H54 (cell line): ENCODE data around the gene SYT3.

Experiments
- DNase-seq: peaks from one replicate; pipeline ENCODE4 v3.0.0; 2011; ENCODE audit warnings: low spot score, mixed read lengths; ENCODE audit not compliant: insufficient read length
- FAIRE-seq: peaks from 3 replicates; lab custom pipeline; 2011; peaks lifted over from hg19 to GRCh38; lab: Jason Lieb, UNC
- POLR2A ChIP-seq: IDR thresholded peaks from 2 replicates; pipeline ENCODE4 v1.6.1; 2011; ENCODE audit warnings: low read depth, mild to moderate bottlenecking, low read length

The SYT3 gene

DNA sequence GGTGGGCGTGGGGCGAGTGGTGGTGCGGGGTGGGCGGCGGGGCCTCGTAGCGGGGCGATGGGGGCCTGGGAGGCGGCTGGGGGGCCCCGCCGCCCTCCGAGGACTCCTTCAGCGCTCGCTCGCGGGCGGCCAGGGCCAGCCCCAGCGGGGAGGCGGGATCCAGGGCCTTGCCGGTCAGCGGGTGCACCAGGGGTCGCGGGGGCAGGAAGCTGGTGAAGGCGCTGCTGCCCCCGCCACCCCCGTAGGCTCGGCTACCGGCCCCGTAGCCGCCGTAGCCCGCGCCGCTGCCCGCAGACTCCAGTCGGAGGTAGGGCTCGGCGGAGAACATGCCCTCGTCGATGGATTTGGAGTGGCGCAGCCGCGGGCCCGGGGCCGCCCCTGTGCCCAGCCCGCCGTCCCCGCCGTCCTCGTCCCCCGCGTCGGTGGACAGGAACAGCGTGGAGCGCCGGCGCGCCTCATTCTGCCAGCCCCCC, 28.1 kb upstream of the SYT3 start:
- FAIRE-seq, result no peak

DNA sequence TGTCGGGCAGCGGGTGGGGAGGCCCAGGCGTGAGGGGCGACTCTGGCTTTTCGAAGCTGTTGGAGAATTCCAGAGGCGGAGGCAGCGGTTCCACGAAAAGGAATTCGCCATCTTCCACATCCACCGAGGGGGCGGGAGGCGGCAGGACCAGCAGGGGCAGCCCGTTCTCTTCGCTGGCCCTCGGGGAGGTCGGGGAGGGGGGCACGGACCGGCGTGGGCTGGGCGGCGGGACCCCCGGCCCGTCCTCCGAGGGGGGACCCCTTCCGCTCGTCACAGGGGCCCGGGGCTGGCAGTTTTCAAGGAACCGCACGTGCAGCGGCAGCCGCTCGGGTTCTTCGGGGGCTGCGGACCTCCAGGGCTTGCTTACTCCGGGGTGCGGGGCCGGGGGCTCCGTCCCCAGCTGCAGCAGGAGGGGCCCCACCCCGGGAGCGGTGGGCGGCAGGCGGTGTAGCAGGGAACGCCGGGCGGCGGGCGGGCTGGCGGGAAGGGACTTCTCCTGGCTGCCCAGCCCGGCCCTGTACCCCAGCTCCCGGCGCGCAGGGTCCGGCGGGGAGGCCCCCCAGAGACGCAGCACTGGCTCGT, 27.6 kb upstream of the SYT3 start:
- DNase-seq (no peak), FAIRE-seq (no peak)
- no peak for TF ChIP-seq POLR2A

More for the DNA sequence above, 28.1 kb upstream of the SYT3 start:
- DNase-seq, result no peak
- no peak for TF ChIP-seq POLR2A

DNA sequence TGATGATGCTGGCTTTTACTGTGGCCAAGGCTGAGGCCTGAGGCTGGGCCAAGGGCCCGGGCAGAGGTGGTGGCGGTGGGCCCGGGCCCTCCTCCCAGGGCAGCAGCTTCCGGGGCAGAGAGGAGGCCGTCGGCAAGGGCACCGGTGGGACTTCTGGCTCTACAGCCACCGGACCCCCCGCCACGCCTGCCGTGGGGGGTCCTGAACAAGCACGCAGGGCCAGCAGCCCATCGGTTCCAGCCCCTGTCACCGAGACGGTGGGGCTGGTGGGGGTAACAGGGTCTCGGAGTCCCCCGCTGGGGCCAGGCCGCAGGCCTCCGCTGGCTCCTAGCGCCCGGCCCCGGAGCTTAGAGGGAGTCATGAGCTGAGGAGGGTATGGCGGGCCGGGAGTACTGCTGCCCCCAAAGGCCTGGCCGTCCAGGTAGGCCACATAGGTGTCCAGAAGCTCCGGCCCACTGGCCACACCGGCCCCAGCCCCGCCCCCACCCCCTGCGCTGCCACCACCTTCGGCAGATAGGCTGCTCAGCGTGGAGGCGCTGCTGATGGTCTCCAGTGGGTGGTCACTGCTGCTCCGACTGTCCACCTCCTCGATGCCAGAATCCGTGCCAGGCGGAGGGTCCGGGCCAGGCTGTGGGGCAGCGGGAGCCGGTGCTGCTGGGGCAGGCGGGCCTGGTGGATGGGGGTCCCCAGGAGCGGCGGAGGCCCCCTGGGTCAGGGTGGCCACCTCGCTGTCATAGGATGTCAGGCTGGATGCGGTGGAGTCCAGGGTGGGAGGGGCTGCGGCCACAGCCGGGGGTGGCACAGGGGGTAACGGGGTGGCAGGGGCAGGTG, 26.9 kb upstream of the SYT3 start:
- DNase-seq, result no peak
- TF ChIP-seq POLR2A, result no peak
- FAIRE-seq, result no peak

DNA sequence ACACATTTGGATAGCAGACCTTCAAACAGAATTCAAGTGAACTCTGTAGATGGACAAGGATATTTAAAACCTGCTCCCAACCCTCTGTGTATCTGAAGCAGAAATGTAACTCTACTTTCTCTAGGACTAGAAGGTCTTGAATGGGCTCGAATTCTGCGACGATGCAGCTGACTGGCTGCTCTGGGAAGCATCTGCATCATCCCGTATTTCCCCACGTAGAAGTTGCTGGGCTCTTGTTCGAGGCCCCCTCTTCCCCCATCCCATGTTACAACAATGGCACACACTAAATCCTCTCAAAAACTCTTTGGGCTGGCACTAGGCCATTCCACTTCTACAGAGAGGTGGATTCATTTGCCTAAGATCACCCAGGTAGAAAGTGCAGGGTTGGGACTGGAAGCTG, 24.5 kb upstream of the SYT3 start:
- no peak for DNase-seq
- FAIRE-seq, result no peak
- TF ChIP-seq POLR2A, result no peak

DNA sequence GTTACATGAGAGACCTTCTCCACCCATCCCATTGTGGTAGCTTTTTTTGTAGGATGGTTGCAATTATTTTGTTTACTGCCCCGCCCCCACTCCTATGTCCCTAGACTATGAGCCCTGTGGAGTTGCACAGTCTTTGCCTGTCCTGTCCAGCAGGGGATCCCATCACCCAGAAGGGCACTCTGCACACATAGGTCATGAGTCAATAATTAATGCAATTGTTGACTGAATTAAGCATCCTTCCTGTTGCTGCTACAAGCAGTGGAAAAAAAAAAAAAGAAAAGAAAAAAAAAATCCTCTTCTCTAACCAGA, 23.8 kb upstream of the SYT3 start:
- no peak for TF ChIP-seq POLR2A
- peak; percentile 55 for FAIRE-seq
- peak; percentile 77 for DNase-seq

DNA sequence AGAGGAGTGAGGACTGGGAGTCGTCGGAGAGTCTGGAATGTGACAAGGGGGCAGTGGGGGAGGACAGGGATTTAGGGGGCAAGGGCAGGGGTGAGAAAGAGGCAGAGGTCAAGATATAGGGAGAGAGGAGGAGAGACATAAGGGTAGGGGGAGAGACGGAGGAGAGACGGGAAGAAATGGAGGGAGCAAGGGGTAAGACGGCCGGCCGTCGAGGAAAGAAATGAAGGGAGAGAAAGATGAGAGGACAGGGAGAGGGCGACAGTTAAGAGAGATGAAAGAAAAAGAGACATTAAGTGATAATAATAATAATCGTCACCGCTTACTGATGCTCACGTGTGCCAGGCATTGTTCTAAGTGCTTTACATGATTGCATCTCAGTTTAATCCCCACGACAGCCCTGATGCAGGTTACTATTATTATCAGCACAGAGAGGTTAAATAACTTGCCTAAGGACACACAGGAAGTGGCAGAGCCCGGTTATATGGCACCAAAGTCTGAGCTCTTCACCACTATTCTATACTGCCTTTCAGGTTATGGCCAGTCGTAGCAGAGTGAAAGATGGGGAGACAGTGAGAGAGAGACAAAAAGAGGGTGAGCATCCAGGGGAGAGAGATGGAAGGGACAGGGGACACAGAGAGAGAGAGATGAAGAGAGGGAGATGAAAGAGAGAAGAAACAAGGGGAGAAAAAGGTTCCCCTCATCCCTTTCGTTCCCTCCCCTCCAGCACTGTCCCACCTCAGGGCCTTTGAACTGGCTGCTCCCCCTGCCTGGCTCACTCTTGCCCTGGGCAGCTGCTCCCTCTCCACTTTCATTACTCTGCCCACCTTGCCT, 23.2 kb upstream of the SYT3 start:
- TF ChIP-seq POLR2A, result no peak
- DNase-seq, result no peak
- FAIRE-seq, result no peak

DNA sequence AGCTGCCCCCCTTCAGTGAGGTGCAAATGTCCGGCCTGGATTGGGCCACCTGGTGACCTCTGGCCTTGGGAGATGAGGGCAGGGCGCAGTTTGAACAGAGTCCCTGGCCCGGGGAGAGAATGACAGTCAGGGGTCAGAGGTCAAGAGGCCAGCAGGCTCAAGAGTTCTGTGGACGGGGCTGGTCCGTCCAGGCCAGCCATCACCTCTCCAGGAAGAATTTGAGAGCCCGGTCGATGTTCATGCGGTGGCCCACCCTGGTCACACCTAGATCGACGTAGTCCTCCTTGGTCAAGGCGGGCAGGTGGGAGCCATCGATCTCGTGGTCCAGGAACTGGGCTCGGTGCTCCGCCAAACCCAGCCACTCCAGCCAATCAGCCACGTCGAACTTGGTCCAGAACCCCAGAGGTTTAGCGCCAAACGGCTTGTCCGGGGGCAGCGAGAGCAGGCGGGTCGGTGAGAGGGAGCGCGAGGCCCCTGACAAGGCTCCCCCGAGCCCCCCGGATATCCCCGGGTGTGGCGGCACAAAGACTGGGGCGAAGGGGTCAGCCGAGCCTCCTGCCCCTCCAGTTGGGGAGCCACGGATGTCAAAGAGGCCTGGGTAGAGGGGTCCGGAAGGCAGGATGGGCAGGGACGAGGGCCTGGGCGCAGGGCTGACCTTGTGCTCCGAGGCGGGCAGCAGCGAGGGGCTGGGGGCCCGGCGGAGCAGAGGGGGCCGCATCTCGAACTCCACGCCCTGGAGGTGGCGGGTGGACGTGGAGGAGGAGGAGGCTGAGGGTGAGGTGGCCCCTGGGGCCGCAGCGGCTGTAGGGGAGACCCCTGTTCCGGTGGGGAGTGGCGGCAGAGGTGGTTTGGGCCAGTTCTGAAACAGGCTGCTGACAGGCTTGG, 22.3 kb upstream of the SYT3 start:
- no peak for TF ChIP-seq POLR2A
- FAIRE-seq (no peak), DNase-seq (no peak)

DNA sequence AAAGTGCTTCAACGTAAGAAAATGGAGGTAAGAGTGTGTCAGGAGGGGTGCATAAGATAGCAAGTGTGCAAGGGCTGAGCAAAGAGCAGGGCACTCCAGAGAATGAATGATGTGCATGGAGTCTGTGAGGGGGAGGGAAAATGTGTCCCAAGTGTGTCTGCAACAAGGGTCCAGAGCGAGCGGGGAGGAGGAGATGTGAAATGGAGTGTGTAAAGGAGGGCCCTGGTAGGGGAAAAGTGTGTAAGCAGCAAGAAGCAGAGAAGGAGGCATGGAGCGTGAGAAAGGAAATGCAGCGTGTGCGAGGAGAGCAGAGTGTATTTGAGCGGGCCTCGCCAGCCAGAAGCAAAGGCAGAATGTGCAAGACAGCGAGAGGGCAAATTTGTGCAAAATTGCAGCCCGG, 21.3 kb upstream of the SYT3 start:
- no peak for TF ChIP-seq POLR2A
- FAIRE-seq, result no peak
- DNase-seq, result no peak

DNA sequence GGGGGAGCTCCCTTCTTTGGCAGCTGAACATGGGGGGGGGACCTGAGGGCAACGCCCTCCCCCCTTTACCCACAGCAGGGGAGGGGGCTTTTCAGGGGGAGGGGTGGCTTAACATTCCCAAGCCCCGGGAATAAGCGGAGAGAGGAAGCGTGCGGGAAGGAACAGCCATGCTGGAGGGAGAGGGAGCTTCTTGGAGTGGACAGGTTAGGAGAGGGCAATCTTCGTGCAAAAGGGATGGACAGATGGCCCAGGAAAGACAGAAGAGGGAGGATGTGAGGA, 20.3 kb upstream of the SYT3 start:
- TF ChIP-seq POLR2A, result no peak
- no peak for FAIRE-seq

DNA sequence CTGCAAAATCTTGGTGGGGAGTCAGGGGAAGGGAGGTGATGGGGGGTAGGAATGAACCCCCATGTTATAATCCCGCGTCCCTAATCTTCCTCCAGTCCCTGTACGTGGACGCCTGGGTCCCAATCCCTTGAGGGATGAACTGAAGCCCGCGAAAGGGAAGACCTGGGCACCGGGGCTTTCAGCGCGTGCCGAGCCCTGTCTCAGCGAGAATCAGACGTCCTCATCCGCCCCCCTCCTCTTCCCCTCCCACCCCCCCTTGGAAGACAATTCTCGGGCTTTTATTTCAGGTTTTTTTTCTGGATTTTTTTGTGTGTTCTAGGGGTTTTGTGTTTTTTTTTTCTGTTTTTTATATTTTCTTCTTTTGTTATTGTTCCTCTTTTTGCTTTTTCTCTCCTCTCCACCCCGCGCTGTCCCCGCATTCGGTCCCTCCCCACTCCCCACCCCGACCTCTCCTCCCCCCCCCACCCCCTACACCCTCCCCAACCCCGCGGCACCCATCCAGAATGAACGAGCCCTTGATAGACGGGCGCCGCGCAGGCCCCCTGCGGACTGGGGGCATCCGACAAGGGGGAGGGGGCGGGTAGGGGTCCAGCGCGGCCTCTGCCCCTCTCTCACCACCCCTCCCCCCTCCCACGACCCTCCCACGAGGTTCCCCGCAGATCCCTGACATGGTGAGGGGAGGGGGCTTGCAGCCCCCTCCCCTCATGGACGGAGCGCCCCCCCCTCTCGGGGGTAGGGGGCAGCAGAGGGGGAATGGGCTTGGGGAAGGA, 19.8 kb upstream of the SYT3 start:
- FAIRE-seq (no peak), DNase-seq (no peak)
- TF ChIP-seq POLR2A, result no peak

More for the DNA sequence above, 20.3 kb upstream of the SYT3 start:
- no peak for DNase-seq

DNA sequence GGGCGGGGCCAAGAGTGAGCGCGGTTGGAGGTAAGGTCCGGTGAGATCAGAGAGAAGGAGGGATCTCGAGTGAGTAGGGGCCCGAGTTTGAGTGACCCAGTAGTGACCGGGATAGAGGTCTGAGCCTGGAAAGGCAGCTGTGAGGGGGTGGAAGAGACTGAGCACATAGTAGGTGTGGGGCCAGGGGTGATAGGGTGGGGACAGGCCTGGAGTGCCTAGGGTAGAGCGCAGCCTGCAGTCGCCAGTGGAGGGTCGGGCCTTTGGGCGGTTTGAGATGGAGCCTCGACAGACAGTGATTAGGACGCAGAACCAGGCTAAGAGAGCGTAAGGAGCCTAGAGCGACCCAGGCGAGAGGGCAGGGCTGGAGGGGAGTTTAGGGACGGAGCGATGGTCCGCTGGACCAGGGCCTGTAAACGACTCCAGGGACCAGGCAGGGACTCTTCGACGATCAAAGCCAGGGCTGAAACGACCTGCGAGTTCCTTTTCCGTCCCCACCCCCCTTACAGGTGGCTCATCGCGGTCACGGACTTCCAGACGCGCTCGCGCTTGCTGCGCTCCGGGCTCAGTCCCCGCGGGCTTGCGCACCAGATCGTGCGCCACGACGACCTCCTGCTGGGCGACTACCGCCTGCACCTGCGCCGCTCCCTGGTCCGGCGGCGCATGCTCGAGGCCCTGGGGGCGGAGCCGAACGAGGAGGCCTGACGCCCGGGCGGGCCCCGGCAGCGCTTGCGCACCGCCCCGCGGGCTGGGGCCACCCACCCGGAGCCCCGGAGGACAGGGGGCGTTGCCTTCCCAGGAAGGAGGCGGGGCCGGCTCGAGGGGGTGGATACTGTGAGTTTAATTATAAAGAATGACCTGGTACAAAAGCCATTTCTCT, 19.0 kb upstream of the SYT3 start:
- TF ChIP-seq POLR2A, result peak; percentile 74
- no peak for FAIRE-seq
- DNase-seq, result peak; percentile 99
